Activated B cell treated with CpG ODN at 0.5 μM for 24 hours (primary cell): ENCODE results near the gene LRRC28. TPM values are rescaled to one million over a fixed set of nuclear protein-coding genes. Genes with fewer than 3 reads are reported as not detected.

Experiments
- ATAC-seq: fragments of 200-7000 bp; cut with Tn5 transposase; one replicate; pipeline ENCODE4 v1.10.0; 2021; ENCODE audit warnings: low read depth, mild to moderate bottlenecking, moderate library complexity
- CTCF ChIA-PET: fragments of 350-600 bp; sonication (Branson Sonifier 250); formaldehyde crosslinking; loops from one replicate; lab custom pipeline; 2021; ENCODE audit warnings: antibody characterized with exemption; lab: Charles Lee
- POLR2A ChIA-PET: fragments of 350-600 bp; sonication (Branson Sonifier 250); formaldehyde crosslinking; loops from one replicate; lab custom pipeline; 2021; ENCODE audit warnings: antibody characterized with exemption; lab: Charles Lee
- DNase-seq: peaks from one replicate; pipeline ENCODE4 v3.0.0; 2022
- H3K27ac Mint-ChIP-seq: one replicate; pipeline ENCODE4 v1.8.0; 2020; ENCODE audit warnings: mixed read lengths
- H3K27me3 Mint-ChIP-seq: one replicate; pipeline ENCODE4 v1.8.0; 2021; ENCODE audit warnings: mixed read lengths
- H3K36me3 Mint-ChIP-seq: one replicate; pipeline ENCODE4 v1.8.0; 2021; ENCODE audit warnings: low read depth, mixed read lengths
- H3K4me1 Mint-ChIP-seq: one replicate; pipeline ENCODE4 v1.8.0; 2021; ENCODE audit warnings: mixed read lengths
- H3K4me3 Mint-ChIP-seq: one replicate; pipeline ENCODE4 v1.8.0; 2020; ENCODE audit warnings: mild to moderate bottlenecking, mixed read lengths
- H3K9me3 Mint-ChIP-seq: one replicate; pipeline ENCODE4 v1.8.0; 2020; ENCODE audit warnings: mixed read lengths
- CTCF ChIP-seq: fragments of 200-600 bp; IDR thresholded peaks from one replicate; pipeline ENCODE4 v1.8.0; 2022; ENCODE audit warnings: antibody characterized with exemption, mild to moderate bottlenecking
- intact Hi-C: fragments of 100-400 bp; cut with micrococcal nuclease; formaldehyde crosslinking; loops from one replicate; pipeline ENCODE4 v1.15.1; 2024
- total RNA-seq: library from RNA; stranded (reverse); gene quantifications from 2 replicates; pipeline ENCODE4 v1.2.3, GENCODE V29; 2022

LRRC28 gene
- total RNA-seq, 1 donor from 2014 or later = 21.2 TPM

- ATAC-seq = no peak
- DNase-seq = no peak
- H3K27ac Mint-ChIP-seq = no peak overlapping the region
- no peak overlapping the region for H3K4me3 Mint-ChIP-seq
- H3K4me1 Mint-ChIP-seq = peaks cover 16% of the 10 kb centered on the region
- H3K27me3 Mint-ChIP-seq = no peaks in the 10 kb centered on the region
- ChIA-PET CTCF (interaction anchor here (0.8 kb wide), 1 partner anchor 15 kb away, joined by 3 read pairs; no protein-coding TSS in a partner anchor), POLR2A (no interaction called here)
- peaks cover 28% of the 10 kb centered on the region for H3K36me3 Mint-ChIP-seq
- H3K9me3 Mint-ChIP-seq = no peaks in the 10 kb centered on the region
- intact Hi-C loops = no loop called here
- TF ChIP-seq CTCF = no peak
Measured at GRCh38 chr15:99257107-99257750, 5.9 kb downstream of the LRRC28 start.

GRCh38 chr15:99264125-99264524 lies 12.8 kb downstream of the LRRC28 start:
- H3K27ac Mint-ChIP-seq = no peak overlapping the region
- TF ChIP-seq CTCF = no peak
- DNase-seq (no peak), ATAC-seq (no peak)
- peaks cover 6% of the 10 kb centered on the region for H3K36me3 Mint-ChIP-seq
- POLR2A ChIA-PET = no interaction called here
- no peaks in the 10 kb centered on the region for H3K4me1 Mint-ChIP-seq
- no peak overlapping the region for H3K4me3 Mint-ChIP-seq
- CTCF ChIA-PET = interaction anchor here (0.8 to 2.0 kb wide), 2 partner anchors 9 to 440 kb away, joined by 5 to 6 read pairs; no protein-coding TSS in a partner anchor
- no peaks in the 10 kb centered on the region for H3K27me3 Mint-ChIP-seq
- intact Hi-C loops = no loop called here
- H3K9me3 Mint-ChIP-seq = no peaks in the 10 kb centered on the region

- Mint-ChIP-seq H3K9me3 (no peaks in the 10 kb centered on the region), H3K4me1 (no peaks in the 10 kb centered on the region), H3K4me3 (no peak overlapping the region), H3K27me3 (no peaks in the 10 kb centered on the region), H3K27ac (no peak overlapping the region), H3K36me3 (peaks cover 6% of the 10 kb centered on the region)
- DNase-seq = no peak
- POLR2A ChIA-PET = no interaction called here
- CTCF ChIA-PET = interaction anchor here (2.4 kb wide), 1 partner anchor 438 kb away, joined by 10 read pairs; no protein-coding TSS in a partner anchor
- intact Hi-C loops = no loop called here
- no peak for ATAC-seq
- no peak for TF ChIP-seq CTCF
Measured at GRCh38 chr15:99265541-99266070, 14.3 kb downstream of the LRRC28 start.

- Mint-ChIP-seq H3K36me3 (no peaks in the 10 kb centered on the region), H3K27me3 (no peaks in the 10 kb centered on the region), H3K4me1 (no peaks in the 10 kb centered on the region), H3K27ac (no peak overlapping the region), H3K9me3 (no peaks in the 10 kb centered on the region), H3K4me3 (no peak overlapping the region)
- DNase-seq (no peak), ATAC-seq (no peak)
- CTCF ChIA-PET = interaction anchor here (2.4 kb wide), 1 partner anchor 436 kb away, joined by 10 read pairs; no protein-coding TSS in a partner anchor
- no peak for TF ChIP-seq CTCF
- POLR2A ChIA-PET = no interaction called here
- intact Hi-C loops = no loop called here
Measured at GRCh38 chr15:99267957-99268356, 16.7 kb downstream of the LRRC28 start.

- H3K4me3 Mint-ChIP-seq = no peak overlapping the region
- no peaks in the 10 kb centered on the region for H3K36me3 Mint-ChIP-seq
- CTCF ChIA-PET = interaction anchor here (2.4 kb wide), 1 partner anchor 436 kb away, joined by 7 read pairs; no protein-coding TSS in a partner anchor
- no peaks in the 10 kb centered on the region for H3K27me3 Mint-ChIP-seq
- H3K27ac Mint-ChIP-seq = no peak overlapping the region
- H3K4me1 Mint-ChIP-seq = no peaks in the 10 kb centered on the region
- no peaks in the 10 kb centered on the region for H3K9me3 Mint-ChIP-seq
- ATAC-seq (no peak), DNase-seq (no peak)
- TF ChIP-seq CTCF = no peak
- POLR2A ChIA-PET = no interaction called here
- intact Hi-C loops = no loop called here
Measured at GRCh38 chr15:99268431-99268830, 17.1 kb downstream of the LRRC28 start.
